Measurements from ENCODE around the gene DNTT.

DNTT gene

DNA sequence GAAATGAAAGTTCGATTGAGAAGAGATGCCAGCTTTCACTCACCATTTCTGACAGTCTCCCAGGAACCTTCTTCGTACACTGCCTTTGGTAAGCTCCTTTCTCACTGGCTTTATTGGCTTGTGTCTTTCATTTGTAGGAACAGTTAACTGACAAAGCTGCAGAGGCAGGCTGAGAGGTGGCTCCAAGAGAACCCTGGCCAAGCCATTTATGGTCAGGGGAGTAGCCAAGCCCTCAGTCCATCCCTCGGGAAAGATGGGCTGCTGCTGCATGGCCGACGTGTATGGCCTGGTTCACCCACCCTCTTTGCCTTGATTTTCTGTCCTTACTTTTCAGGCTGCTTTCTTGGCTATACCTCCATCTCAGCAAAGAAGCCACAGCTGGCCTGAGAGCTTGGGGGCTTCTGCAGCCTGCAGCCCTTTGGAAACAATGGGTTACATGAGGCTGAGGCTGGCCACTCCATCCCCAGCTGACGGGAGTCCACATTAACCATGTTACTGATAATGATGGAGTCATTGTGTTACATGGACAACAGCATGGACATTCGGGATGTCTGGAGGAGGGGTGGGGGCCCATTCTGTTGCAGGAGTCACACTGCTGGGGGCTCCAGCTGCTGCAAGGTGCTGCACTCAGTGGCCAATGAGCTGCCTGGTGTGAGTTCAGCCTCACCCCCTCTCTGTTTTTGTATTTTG lies 54.8 kb downstream of the DNTT start, which contains the start of gene OPALIN:
Gene OPALIN (minus strand): TSS at position 152 of the 690 bp plus-strand sequence. CDS start 106 bp downstream, at position 46.
- H3K36me3 ChIP-seq (ENCODE audit: control insufficient read depth, insufficient read depth, low read length): no peaks in the 10 kb centered on the region
- no peak for DNase-seq (ENCODE audit: extremely low read depth, insufficient read length)
- no peak within 1 kb of the TSS for H3K4me3 ChIP-seq (replicated peaks; ENCODE audit: low read depth, low read length)
- no peaks in the 10 kb centered on the region; the same call in none of the 2 replicates for H3K27me3 ChIP-seq (replicated peaks; ENCODE audit: control insufficient read depth, insufficient read depth, low read length)
- TF ChIP-seq, protein P1, sequence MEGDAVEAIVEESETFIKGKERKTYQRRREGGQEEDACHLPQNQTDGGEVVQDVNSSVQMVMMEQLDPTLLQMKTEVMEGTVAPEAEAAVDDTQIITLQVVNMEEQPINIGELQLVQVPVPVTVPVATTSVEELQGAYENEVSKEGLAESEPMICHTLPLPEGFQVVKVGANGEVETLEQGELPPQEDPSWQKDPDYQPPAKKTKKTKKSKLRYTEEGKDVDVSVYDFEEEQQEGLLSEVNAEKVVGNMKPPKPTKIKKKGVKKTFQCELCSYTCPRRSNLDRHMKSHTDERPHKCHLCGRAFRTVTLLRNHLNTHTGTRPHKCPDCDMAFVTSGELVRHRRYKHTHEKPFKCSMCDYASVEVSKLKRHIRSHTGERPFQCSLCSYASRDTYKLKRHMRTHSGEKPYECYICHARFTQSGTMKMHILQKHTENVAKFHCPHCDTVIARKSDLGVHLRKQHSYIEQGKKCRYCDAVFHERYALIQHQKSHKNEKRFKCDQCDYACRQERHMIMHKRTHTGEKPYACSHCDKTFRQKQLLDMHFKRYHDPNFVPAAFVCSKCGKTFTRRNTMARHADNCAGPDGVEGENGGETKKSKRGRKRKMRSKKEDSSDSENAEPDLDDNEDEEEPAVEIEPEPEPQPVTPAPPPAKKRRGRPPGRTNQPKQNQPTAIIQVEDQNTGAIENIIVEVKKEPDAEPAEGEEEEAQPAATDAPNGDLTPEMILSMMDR (IDR thresholded peaks at IDR 0.05; ENCODE audit: insufficient read depth, low read length, poor library complexity, severe bottlenecking): no peak

DNA sequence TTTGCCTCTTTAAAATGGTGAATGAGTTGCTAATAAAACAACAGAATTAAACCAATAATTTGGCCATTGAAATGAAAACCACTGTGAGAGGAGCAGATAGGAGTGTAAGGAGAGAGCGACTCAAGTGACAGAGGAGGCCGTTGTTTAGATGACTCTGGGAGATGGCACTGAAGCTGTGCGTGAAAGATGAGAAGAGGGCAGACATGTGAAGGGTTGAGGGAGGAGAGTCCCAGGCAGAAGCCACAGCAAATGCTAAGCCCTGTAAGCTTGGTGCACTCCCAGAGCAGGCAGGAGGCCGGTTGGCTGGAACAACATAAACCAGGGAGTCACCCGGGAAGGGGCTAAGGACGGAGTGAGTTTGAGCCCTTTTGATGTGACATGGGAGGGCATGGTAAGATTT lies 55.4 kb downstream of the DNTT start:
- TF ChIP-seq, protein P1 (IDR thresholded peaks at IDR 0.05; ENCODE audit: insufficient read depth, low read length, poor library complexity, severe bottlenecking): no peak
- H3K36me3 ChIP-seq (ENCODE audit: control insufficient read depth, insufficient read depth, low read length): no peaks in the 10 kb centered on the region
- no peak overlapping the region for H3K4me3 ChIP-seq (replicated peaks; ENCODE audit: low read depth, low read length)
- DNase-seq (ENCODE audit: extremely low read depth, insufficient read length): no peak
- no peaks in the 10 kb centered on the region; the same call in none of the 2 replicates for H3K27me3 ChIP-seq (replicated peaks; ENCODE audit: control insufficient read depth, insufficient read depth, low read length)

DNA sequence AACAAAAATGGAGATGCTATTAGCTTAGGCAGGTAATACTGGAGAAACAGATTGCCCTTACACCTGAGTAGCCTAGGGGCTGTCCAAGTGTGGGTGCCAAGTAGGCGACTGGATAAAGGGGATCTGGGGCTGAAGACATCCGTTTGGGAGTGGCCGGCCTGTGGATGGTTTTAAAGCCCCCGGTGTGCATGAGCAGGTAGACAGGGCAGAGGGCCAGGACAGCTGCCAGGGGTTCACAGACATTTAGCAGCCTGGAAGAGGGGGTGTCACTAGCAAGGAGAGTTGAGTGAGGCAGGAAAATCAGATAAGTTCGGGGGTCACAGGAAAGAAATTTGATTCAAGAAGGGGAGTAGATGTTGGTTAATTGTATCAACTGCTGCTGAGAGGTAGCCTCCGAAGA lies 56.1 kb downstream of the DNTT start:
- DNase-seq (ENCODE audit: extremely low read depth, insufficient read length): no peak
- TF ChIP-seq, protein P1 (IDR thresholded peaks at IDR 0.05; ENCODE audit: insufficient read depth, low read length, poor library complexity, severe bottlenecking): no peak
- Histone ChIP-seq H3K27me3 (replicated peaks; ENCODE audit: control insufficient read depth, insufficient read depth, low read length) (no peaks in the 10 kb centered on the region; the same call in none of the 2 replicates), H3K36me3 (ENCODE audit: control insufficient read depth, insufficient read depth, low read length) (no peaks in the 10 kb centered on the region), H3K4me3 (replicated peaks; ENCODE audit: low read depth, low read length) (no peak overlapping the region)

DNA sequence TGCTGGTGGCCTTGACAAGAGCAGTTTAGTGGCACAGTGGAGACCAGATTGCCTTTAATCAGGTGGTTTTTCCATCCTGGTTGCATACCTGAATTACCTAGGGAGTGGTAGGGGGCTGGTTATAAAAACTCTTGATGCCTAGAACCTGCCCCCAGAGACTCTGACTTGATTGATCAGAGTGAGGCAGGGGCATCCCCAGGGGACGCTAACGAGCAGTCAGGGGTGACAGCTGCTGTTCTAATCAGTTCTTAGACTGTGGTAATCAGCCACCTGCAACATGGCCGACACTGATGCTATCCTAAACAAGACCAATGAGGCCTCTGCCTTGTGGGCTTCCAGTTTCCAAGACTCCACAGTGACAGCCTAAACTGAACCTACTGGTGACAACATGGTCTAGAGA lies 56.5 kb downstream of the DNTT start:
- TF ChIP-seq, protein P1 (IDR thresholded peaks at IDR 0.05; ENCODE audit: insufficient read depth, low read length, poor library complexity, severe bottlenecking): no peak
- Histone ChIP-seq H3K4me3 (replicated peaks; ENCODE audit: low read depth, low read length) (no peak overlapping the region), H3K36me3 (ENCODE audit: control insufficient read depth, insufficient read depth, low read length) (no peaks in the 10 kb centered on the region)

DNA sequence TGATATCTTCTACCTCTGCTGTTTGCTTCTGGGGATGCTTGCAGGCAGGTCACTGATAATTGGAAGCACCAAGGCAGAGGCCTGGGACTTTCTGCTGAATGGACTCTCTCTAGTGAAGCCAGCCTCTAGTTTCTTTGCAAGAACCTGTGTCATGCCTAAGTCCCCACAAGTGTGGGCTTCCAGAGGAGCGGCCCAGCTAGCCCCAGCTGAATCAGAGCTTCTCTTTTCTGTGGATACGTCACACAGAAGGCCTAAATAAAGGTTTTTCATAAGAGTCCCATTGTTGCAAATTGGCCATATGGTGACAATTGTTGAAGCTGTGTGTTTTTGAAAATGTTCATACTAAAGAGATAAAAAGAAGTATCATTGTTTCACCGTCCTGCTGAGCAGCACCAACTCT lies 61.3 kb downstream of the DNTT start:
- DNase-seq (ENCODE audit: extremely low read depth, insufficient read length): no peak
- no peaks in the 10 kb centered on the region; the same call in none of the 2 replicates for H3K27me3 ChIP-seq (replicated peaks; ENCODE audit: control insufficient read depth, insufficient read depth, low read length)
- TF ChIP-seq, protein P1 (IDR thresholded peaks at IDR 0.05; ENCODE audit: insufficient read depth, low read length, poor library complexity, severe bottlenecking): no peak
- no peak overlapping the region for H3K4me3 ChIP-seq (replicated peaks; ENCODE audit: low read depth, low read length)
- no peaks in the 10 kb centered on the region for H3K36me3 ChIP-seq (ENCODE audit: control insufficient read depth, insufficient read depth, low read length)

More for the DNA sequence above, 56.5 kb downstream of the DNTT start:
- no peaks in the 10 kb centered on the region; the same call in none of the 2 replicates for H3K27me3 ChIP-seq (replicated peaks; ENCODE audit: control insufficient read depth, insufficient read depth, low read length)
- no peak for DNase-seq (ENCODE audit: extremely low read depth, insufficient read length)

All from GM06990 (cell line).